NCI-H1436 (cell line): ENCODE data around the gene CGB1.
A peak's percentile ranks its signal among the peaks of the same experiment; 100 is the strongest.

Experiments
- DNase-seq: peaks from one replicate; lab custom pipeline; 2025; lab: John Stamatoyannopoulos, UW

Gene CGB1

DNA sequence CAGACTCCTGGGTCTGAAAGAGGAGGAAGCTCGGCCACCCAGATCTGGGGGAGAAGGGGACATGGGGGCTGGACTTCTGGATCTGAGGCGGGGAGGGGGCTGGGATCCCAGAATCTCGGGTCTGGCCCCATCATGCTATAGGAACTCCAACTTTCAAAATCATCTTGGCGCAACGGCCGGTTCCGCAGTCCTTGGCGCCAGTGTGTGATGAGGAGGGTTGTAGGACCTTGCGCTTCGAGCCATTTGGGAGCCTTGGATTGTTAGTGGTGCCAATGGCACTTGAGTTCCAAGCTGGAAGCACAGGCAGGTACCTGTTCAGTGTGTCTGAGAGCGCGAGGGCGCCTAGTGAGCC lies 42.7 kb downstream of the CGB1 start:
- DNase-seq: no peak

DNA sequence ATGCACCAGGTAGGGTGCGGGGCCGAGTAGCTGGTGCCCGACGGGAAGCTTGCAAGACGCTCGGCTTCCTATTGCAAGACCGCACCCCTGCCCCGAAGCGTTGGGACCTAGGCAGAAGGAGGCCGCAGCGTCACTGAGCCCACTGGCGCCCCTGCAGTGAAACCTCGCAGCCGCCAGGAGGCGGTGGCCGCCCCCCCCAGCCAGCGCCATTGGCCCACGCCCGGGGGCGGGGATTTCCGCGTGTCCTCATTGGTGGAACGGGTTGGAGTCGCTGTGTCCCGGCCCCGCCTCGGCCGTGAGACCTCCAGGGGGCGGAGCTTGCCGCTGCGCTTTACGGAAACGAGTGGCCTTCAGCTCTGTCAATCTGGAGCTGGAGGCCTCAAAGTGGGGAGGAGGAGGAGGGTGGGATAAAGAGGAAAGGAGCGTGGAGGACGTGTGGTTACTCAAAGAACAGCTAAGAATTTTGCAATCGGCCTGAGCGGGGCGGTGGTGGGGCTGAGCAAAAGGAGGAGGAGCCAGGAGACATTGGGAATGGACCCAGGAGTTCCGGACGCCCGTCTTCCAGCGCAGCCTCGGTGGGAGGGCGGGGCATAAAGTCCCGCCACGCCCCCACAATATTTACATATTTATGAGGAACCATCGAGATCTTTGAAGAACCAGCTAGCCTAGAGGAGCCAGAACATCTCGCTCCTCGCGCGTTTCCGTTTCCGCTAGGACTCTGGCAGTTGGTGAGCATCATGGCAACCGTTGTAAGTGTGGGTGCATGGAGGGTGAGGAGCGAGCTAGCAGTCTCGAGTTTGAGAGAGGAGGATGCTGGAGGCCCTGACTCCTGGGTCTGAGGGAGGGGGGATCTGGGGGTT lies 43.3 kb downstream of the CGB1 start, which contains the start of the genes GYS1 and RUVBL2:
Gene GYS1, minus strand, starts transcription at position 135 of the 860 bp plus-strand sequence. CDS start 197 bp downstream, outside the sequence.
Gene RUVBL2, plus strand, starts transcription at position 713 of the 860 bp plus-strand sequence. Its CDS starts 25 bp downstream, at position 738.
- DNase-seq: peak; percentile 100

DNA sequence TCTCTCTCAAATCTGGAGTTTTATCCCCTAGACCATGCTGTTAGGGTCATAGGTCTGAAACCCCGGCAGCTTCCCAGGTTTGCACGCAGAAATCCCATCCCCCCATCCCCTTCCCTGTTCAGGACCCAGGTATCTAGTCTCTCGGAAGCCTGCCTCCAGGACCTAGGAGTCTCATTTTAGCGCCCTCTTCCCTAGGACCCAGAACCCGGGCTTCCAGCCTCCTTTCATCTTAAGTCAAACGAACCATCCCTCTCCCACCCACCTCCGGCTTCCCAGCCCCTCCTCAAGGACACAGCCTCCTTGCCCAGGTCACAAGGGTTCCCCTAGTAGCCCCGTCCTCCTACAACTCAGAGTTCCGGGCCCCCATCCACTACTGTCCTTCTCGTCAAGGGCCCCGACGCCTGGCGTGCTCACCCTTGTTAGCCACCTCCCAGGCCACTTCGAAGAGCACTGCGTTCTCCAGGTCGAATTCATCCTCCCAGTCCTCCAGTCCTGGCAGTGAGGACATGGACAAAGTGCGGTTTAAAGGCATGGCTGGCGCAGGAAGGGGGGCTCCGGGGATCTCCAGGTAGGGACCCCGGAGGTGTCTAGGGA lies 44.0 kb downstream of the CGB1 start:
- no peak for DNase-seq

DNA sequence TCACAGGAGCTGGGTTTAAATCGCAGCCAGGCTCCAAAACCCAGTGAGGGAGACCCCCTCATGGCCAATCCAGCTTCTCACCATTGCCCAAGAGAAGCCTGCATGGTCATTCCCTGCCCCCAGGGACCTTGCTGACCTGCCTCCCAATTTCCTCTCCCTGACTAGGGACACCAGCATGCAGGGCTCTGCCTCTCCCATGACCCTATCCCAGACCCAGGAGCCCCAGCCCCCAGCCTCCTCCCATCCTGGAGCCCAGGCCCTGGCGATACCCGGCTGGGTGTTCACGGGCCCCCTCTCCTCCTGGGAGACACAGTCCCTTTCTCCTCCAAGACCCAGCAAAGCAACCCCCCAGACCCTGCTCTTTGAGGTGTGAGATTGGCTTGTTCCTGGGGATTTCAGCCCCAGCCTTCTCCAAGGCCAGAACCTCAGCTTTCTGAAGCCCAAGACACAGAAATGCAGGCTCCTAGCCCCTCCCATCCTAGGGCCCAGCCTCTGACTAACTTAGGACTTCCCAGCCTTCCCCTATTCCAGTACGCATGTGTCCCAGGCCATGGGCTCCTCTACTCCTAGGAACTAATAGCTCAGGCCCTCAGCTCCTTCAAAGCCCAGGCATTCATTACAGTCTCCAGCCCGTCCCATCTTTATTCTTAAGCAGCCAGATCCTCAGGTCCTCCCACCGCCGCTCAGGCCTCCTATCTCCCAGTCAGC lies 44.7 kb downstream of the CGB1 start:
- no peak for DNase-seq

DNA sequence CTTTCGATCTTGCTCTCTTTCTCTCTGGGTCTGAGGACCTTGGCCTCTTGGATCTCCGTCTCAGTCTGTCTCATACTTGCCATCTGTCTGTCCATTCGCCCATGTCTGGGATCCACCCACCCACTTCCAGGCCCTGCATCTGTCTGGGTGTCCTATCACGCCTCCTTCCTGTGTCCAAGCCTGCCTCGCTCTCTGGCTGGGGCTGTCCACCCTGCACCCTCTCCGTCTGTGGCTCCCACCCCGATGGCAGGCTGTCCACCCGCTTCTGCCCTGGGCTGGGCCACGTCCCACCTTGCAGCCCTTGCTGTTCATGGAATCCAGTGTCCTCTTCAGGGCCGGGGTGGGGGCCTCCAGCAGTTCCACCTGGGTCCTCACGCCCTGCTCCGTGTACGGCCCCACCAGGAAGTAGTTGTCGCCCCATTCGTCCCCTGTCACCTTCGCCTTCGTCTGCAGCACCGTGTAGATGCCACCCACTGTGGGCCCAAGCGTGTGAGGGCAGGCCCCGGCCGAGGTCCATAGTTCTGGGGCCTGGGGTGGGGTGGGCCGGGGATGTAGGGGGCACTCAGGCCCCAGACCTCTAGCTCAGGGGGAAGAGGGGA lies 45.6 kb downstream of the CGB1 start:
- no peak for DNase-seq

DNA sequence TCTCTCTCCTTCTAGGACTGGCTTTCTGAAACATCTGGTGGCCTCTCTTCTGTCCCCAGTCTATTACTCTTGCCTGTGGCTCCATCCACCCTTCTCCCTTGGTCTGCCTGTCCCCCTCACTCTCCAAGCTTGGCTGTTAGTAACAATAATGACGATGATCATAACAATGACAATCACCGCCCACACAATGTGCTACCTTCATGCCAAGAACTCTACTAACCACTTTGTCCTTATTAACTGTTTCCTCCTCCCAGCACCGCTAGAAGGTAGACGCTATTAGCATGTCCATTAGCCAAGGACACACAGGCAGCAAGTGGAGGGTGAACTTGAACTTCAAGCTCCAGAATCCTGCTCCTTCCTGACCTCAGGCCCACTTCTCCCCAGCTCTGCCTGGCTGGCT lies 46.3 kb downstream of the CGB1 start:
- no peak for DNase-seq

DNA sequence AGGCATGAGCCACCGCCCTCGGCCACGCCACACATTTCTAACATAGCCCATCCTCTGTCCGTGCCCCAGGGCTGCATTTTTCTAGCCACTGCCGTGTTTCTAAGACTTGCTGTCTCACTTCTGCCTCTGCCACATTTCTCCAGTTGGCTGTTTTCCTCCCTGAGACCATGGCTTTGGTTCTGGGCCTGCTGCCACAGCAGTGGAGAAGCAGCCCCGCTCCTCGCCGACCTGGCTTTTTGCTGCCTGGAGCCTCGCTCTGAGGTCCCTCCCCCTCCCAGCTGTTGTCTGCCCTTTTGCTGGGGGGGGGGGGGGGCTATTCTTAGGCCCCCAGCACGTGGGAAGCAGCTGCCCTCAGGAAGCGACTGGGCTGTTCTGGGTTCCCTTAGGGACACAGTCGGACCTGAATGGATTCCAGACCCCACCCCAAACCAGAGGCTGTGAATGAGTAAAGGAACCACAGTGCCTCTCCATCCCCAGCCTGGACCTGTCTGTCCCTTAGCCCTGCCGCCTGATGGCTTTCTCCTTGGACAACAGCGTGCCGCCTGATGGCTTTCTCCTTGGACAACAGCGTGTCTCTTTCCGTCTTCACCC lies 46.9 kb downstream of the CGB1 start:
- DNase-seq: no peak

DNA sequence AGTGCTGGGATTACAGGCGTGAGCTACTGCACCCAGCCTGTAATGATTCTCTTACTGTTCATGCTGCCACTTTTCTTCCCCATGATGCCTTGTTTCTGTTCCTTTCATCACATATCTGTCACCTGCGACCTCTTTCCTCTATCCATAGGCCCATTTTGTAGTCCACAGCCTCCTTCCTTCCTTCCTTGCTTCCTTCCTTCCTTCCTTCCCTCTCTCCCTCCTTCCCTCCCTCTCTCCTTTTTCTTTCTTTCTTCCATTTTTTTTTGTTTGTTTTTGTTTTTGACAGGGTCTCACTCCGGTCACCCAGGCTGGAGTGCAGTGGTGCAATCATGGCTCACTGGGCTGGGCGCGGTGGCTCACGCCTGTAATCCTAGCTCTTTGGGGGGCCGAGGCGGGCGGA lies 47.8 kb downstream of the CGB1 start:
- DNase-seq: no peak

DNA sequence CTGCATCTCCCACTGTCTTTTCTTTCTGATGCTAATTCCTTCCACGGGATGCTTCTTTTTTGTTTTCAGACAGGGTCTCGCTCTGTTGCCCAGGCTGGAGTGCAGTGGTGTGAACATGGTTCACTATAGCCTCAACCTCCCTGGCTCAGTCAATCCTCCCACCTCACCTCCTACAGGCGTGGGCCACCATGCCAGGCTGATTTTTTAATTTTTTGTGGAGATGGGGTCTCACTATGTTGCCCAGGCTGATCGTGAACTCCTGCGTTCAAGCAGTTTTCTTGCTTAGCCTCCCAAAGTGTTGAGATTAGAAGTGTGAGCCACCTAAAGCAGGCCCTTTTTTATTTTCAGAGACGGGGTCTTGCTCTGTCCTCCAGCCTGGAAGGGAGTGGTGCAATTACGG lies 48.4 kb downstream of the CGB1 start:
- DNase-seq: no peak

DNA sequence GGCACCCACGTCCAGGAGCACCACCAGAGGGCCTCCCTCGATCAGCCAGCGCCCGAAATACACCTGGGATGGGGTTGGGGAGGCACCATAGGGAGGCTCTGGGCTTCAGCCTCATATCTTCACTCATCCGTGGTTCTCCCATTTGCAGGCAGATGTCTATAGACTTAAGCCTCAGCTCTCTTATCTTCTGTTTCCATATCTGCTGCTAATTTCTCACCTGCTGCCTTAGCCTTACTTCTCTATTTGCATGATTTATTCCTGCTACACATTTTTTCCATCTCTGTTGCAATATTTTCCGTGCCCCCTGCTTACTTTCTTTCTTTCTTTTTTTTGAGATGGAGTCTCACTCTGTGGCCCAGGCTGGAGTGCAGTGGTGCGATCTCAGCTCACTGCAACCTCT lies 49.4 kb downstream of the CGB1 start:
- no peak for DNase-seq

DNA sequence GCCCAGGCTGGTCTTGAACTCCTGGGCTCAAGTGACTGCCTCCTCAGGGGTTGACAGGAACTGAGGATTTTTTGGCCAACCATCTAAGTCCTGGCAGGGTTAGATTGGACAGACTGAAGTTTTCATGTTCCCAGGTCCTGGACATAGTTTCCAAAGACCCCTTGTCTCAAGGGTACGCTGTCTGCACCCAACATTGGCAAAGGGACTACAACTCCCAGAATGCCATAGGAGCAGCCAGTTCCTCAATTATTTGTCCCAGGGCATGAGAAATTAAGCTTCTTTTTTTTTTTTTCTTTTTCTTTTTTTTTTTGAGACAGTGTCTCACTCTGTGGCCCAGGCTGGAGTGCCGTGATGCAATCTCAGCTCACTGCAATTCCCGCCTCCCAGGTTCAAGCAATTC lies 50.5 kb downstream of the CGB1 start:
- no peak for DNase-seq

DNA sequence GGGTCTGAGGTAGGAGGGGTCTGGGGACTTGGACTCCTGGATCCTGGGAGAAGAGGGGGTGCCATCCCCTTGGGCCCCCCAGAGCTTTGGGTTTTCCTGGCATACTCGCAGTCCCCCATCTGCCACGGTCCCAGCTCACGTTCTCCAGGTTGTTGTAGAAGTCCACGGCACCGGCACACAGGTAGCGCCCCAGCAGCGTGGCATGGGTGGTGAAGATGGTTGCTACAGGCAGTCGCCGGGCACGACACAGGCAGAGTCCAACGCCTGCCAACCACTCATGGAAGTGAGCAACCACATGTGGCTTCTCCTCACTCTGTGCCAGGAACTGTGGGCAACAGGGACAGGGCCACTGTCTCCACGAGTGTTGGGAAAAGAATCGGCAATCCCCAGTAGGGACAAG lies 51.0 kb downstream of the CGB1 start:
- no peak for DNase-seq
